Measurements from ENCODE around the gene SASH1. TPM values are rescaled to one million over a fixed set of nuclear protein-coding genes. Genes with fewer than 3 reads are reported as not detected.

The SASH1 gene
- total RNA-seq, 1 experiment from 2014 or later: 6.6 TPM

GRCh38 chr6:148358196-148358785 is 15.7 kb downstream of the SASH1 start:
- POLR2A ChIA-PET: no interaction called here
- intact Hi-C loops (cut with micrococcal nuclease; ENCODE audit: unreplicated experiment) (no loop called here), in situ Hi-C loops (cut with HindIII; ENCODE audit: low pct_unique_long_range_greater_than_20kb, low sequenced_read_pairs) (no loop called here)
- H3K27ac ChIP-seq (ENCODE audit: low read length): no peak overlapping the region
- no peak for DNase-seq (ENCODE audit: low read depth, low spot score)
- ATAC-seq: no peak
- no peak overlapping the region for H3K4me3 ChIP-seq (ENCODE audit: low read depth in 2 of 2, low read length in 2 of 2)
- no peaks in the 10 kb centered on the region for H3K4me1 ChIP-seq (ENCODE audit: control insufficient read depth, insufficient read depth, low read length)
- no peaks in the 10 kb centered on the region for H3K27me3 ChIP-seq (ENCODE audit: control insufficient read depth, insufficient read depth, low read length)
- no peaks in the 10 kb centered on the region for H3K36me3 ChIP-seq (ENCODE audit: control insufficient read depth, insufficient read depth, low read length)
- no peaks in the 10 kb centered on the region for H3K9me3 ChIP-seq (ENCODE audit: control insufficient read depth, insufficient read depth, low read depth, low read length)
- BruUV-seq (replicated peaks): no TSS peak
- TF ChIP-seq POLR2AphosphoS5 (IDR thresholded peaks at IDR 0.05; ENCODE audit: low read depth, low read length): no peak
- no peak for TF ChIP-seq REST (IDR thresholded peaks at IDR 0.05; ENCODE audit: insufficient read depth in 1 of 2, low read depth in 2 of 2, low read length in 1 of 2)
- no peak for TF ChIP-seq CTCF (IDR thresholded peaks at IDR 0.05)
- no peak for TF ChIP-seq TCF7L2 (IDR thresholded peaks at IDR 0.05; ENCODE audit: low read depth, low read length)
- TF ChIP-seq SIN3A (IDR thresholded peaks at IDR 0.05; ENCODE audit: borderline replicate concordance, insufficient read depth, low read depth, low read length): no peak
- CTCF ChIA-PET: no interaction called here

- ATAC-seq (no peak), DNase-seq (ENCODE audit: low read depth, low spot score) (no peak)
- Histone ChIP-seq H3K27me3 (ENCODE audit: control insufficient read depth, insufficient read depth, low read length) (no peaks in the 10 kb centered on the region), H3K36me3 (ENCODE audit: control insufficient read depth, insufficient read depth, low read length) (no peaks in the 10 kb centered on the region), H3K9me3 (ENCODE audit: control insufficient read depth, insufficient read depth, low read depth, low read length) (no peaks in the 10 kb centered on the region), H3K27ac (ENCODE audit: low read length) (no peak overlapping the region), H3K4me3 (ENCODE audit: low read depth in 2 of 2, low read length in 2 of 2) (no peak overlapping the region), H3K4me1 (ENCODE audit: control insufficient read depth, insufficient read depth, low read length) (no peaks in the 10 kb centered on the region)
- TF ChIP-seq TCF7L2 (IDR thresholded peaks at IDR 0.05; ENCODE audit: low read depth, low read length) (no peak), CTCF (IDR thresholded peaks at IDR 0.05) (no peak), REST (IDR thresholded peaks at IDR 0.05; ENCODE audit: insufficient read depth in 1 of 2, low read depth in 2 of 2, low read length in 1 of 2) (no peak), POLR2AphosphoS5 (IDR thresholded peaks at IDR 0.05; ENCODE audit: low read depth, low read length) (no peak), SIN3A (IDR thresholded peaks at IDR 0.05; ENCODE audit: borderline replicate concordance, insufficient read depth, low read depth, low read length) (no peak)
- ChIA-PET CTCF (no interaction called here), POLR2A (no interaction called here)
- in situ Hi-C loops (cut with HindIII; ENCODE audit: low pct_unique_long_range_greater_than_20kb, low sequenced_read_pairs): no loop called here
- intact Hi-C loops (cut with micrococcal nuclease; ENCODE audit: unreplicated experiment): no loop called here
- BruUV-seq (replicated peaks): no TSS peak
Observed at GRCh38 chr6:148359228-148359627, 16.6 kb downstream of the SASH1 start.
